Cardiac muscle cell (in vitro differentiated cells and primary cell): ENCODE data around the gene PHF21B. TPM values are rescaled to one million over a fixed set of nuclear protein-coding genes. Genes with fewer than 3 reads are reported as not detected.

ENCODE experiments used
- DNase-seq, 2 donors: peaks; one replicate each; pipeline versions ENCODE4 v3.0.0 to v3.0.0-alpha.2; 2010 to 2017; ENCODE audit warnings: low read depth in 1 of 2, low spot score in 1 of 2
- H3K27ac ChIP-seq: fragments of 200-600 bp; sonication (generic); 2 replicates; pipeline ENCODE4 v1.5.1; 2016
- H3K27me3 ChIP-seq: fragments of 200-600 bp; sonication (generic); 2 replicates; pipeline ENCODE4 v1.6.0; 2016; ENCODE audit warnings: control low read depth
- H3K36me3 ChIP-seq: fragments of 200-600 bp; sonication (generic); 2 replicates; pipeline ENCODE4 v1.5.1; 2016; ENCODE audit warnings: control low read depth
- H3K4me1 ChIP-seq: fragments of 200-600 bp; sonication (generic); 2 replicates; pipeline ENCODE4 v1.8.1; 2017; ENCODE audit warnings: low read depth, mild to moderate bottlenecking, mixed run types
- H3K4me3 ChIP-seq: fragments of 200-600 bp; sonication (generic); 2 replicates; pipeline ENCODE4 v1.5.1; 2016; ENCODE audit warnings: mild to moderate bottlenecking
- H3K9me3 ChIP-seq: fragments of 200-600 bp; sonication (generic); 2 replicates; pipeline ENCODE4 v1.5.1; 2017; ENCODE audit warnings: low read depth, mild to moderate bottlenecking, control low read depth
- CTCF ChIP-seq: IDR thresholded peaks from 2 replicates; pipeline ENCODE4 v1.5.1; 2012; ENCODE audit warnings: low read depth, mild to moderate bottlenecking, low read length
- polyA plus RNA-seq: library from polyadenylated mRNA; unstranded; fragments of >200 nt; fragmentation: Nextera tagmentation; extraction: Ambion mirVana; gene quantifications from 2 replicates; pipeline ENCODE4 v1.2.1, GENCODE V29; 2016
- total RNA-seq: library from RNA; depleted of rRNA; stranded (reverse); fragments of >200 nt; gene quantifications from 2 replicates; pipeline ENCODE4 v1.2.3, GENCODE V29; 2016

The PHF21B gene
- total and polyA plus RNA-seq, 2 experiments from 2014 or later = 3.0 to 7.2 TPM

DNA sequence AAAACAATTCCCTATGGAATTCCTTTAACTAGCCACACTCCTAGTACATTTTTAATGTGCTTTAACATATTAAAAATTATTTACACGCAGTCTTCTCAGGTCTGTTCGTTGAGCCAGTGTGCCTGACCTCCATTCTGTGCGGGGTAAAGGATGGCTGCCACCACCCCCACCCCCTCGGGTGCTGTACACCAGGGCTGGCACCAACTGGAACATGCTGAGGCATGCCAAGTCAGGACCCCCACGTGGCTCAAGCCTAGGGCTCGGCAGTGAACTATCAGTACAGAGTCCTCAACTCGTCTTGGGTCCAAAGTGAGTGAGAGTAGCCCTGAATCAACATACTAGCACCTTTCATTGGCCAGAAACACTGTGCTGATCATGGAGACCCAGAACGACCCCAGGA is 32.5 kb upstream of the PHF21B start:
- no peak overlapping the region for H3K4me3 ChIP-seq
- no peaks in the 10 kb centered on the region for H3K36me3 ChIP-seq
- H3K27me3 ChIP-seq = no peaks in the 10 kb centered on the region
- no peaks in the 10 kb centered on the region for H3K9me3 ChIP-seq
- no peaks in the 10 kb centered on the region for H3K4me1 ChIP-seq
- H3K27ac ChIP-seq = no peak overlapping the region
- no peak for DNase-seq
- no peak for TF ChIP-seq CTCF

DNA sequence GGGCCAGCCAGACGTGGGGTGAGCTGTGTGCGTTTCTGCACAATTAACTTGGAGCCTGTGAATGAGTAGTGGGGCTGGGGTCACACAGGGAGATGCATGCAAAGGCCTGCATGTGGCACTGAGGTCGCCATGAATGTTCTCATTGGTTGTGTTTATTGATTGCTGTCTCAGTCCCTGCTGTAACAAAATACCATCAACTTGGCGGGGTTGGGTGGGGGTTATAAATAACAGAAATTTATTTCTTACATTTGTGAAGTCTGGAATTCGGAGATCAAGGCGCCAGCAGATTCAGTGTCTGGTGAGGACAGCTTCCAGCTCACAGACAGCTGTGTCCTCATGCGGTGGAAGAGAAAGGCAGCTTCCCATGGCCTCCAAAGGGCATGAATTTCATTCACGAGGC is 29.3 kb upstream of the PHF21B start:
- no peaks in the 10 kb centered on the region for H3K4me1 ChIP-seq
- DNase-seq = no peak
- H3K27ac ChIP-seq = no peak overlapping the region
- H3K4me3 ChIP-seq = no peak overlapping the region
- H3K36me3 ChIP-seq = no peaks in the 10 kb centered on the region
- H3K27me3 ChIP-seq = no peaks in the 10 kb centered on the region
- no peak for TF ChIP-seq CTCF
- H3K9me3 ChIP-seq = no peaks in the 10 kb centered on the region

GRCh38 chr22:45036154-45036553 is 26.3 kb upstream of the PHF21B start:
- H3K9me3 ChIP-seq = no peaks in the 10 kb centered on the region
- no peak overlapping the region for H3K27ac ChIP-seq
- H3K4me3 ChIP-seq = no peak overlapping the region
- H3K36me3 ChIP-seq = no peaks in the 10 kb centered on the region
- no peaks in the 10 kb centered on the region for H3K4me1 ChIP-seq
- DNase-seq = peak in 1 of 2 donors; percentile 42
- no peak for TF ChIP-seq CTCF
- no peaks in the 10 kb centered on the region for H3K27me3 ChIP-seq

GRCh38 chr22:45034821-45035220 is 25.0 kb upstream of the PHF21B start:
- no peaks in the 10 kb centered on the region for H3K27me3 ChIP-seq
- no peaks in the 10 kb centered on the region for H3K36me3 ChIP-seq
- no peak overlapping the region for H3K27ac ChIP-seq
- no peak overlapping the region for H3K4me3 ChIP-seq
- H3K4me1 ChIP-seq = no peaks in the 10 kb centered on the region
- no peak for TF ChIP-seq CTCF
- no peak for DNase-seq
- H3K9me3 ChIP-seq = no peaks in the 10 kb centered on the region

DNA sequence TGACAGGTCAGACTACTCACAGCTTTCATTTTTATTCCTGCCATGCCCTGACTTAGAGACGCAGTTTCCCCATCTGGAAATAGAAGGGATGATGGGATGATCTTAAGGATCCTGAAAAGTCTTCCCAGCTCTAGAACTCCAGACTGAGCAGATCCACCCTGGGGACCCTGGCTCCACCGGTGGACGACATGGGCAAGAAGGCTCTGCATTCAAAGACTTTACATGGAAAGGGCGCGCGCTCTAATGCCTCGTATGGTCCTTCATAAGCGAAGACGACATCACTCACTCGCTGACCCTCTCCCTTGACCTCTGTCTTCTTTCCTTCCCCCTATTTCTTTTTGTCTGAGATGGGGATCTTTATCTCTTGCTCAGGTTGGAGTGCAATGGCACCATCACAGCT is 24.4 kb upstream of the PHF21B start:
- TF ChIP-seq CTCF = no peak
- no peak for DNase-seq
- Histone ChIP-seq H3K4me3 (no peak overlapping the region), H3K27ac (no peak overlapping the region), H3K4me1 (no peaks in the 10 kb centered on the region), H3K9me3 (no peaks in the 10 kb centered on the region), H3K27me3 (no peaks in the 10 kb centered on the region), H3K36me3 (no peaks in the 10 kb centered on the region)

GRCh38 chr22:45033136-45033535 is 23.3 kb upstream of the PHF21B start:
- H3K4me3 ChIP-seq = no peak overlapping the region
- H3K4me1 ChIP-seq = no peaks in the 10 kb centered on the region
- no peak for DNase-seq
- H3K36me3 ChIP-seq = no peaks in the 10 kb centered on the region
- no peaks in the 10 kb centered on the region for H3K27me3 ChIP-seq
- no peaks in the 10 kb centered on the region for H3K9me3 ChIP-seq
- no peak for TF ChIP-seq CTCF
- no peak overlapping the region for H3K27ac ChIP-seq
